ENCODE data around the gene ALCAM. TPM values are rescaled to one million over a fixed set of nuclear protein-coding genes. Genes with fewer than 3 reads are reported as not detected.

Gene ALCAM
- total and polyA plus RNA-seq, 2 donors (not counting 1 experiment from before 2014, with no cell fraction given), result 168 to 188 TPM

GRCh38 chr3:105347625-105348302 is 18.9 kb upstream of the ALCAM start:
- Histone ChIP-seq H3K4me3 (replicated peaks in 1 of 4; ENCODE audit: control extremely low read depth in 1 of 4, insufficient read depth in 1 of 4, low read depth in 3 of 4, low read length in 4 of 4) (no peak overlapping the region), H3K27me3 (ENCODE audit: control insufficient read depth, insufficient read depth, low read length) (no peaks in the 10 kb centered on the region), H4K20me1 (ENCODE audit: control insufficient read depth, extremely low read depth, insufficient read depth, low read length) (no peaks in the 10 kb centered on the region), H3K4me2 (ENCODE audit: extremely low read depth, insufficient read depth, low read length) (no peak overlapping the region), H3K9ac (ENCODE audit: insufficient read depth, low read length) (no peak overlapping the region), H3K9me3 (ENCODE audit: control insufficient read depth, insufficient read depth, low read depth, low read length) (no peaks in the 10 kb centered on the region), H3K4me1 (ENCODE audit: control insufficient read depth, extremely low read depth, insufficient read depth, low read length) (peaks cover 2% of the 10 kb centered on the region), H3K36me3 (ENCODE audit: control insufficient read depth, insufficient read depth, low read length) (no peaks in the 10 kb centered on the region), H3K79me2 (ENCODE audit: control insufficient read depth, insufficient read depth, low read length) (no peaks in the 10 kb centered on the region), H2AFZ (ENCODE audit: low read length) (no peak overlapping the region), H3K27ac (ENCODE audit: insufficient read depth, low read length) (no peak overlapping the region)
- TF ChIP-seq CTCF (conservative IDR thresholded peaks at IDR 0.05 in 1 of 2, IDR thresholded peaks at IDR 0.05 in 1 of 2; ENCODE audit: low read depth in 1 of 2, low read length in 2 of 2), result no peak
- no peak for TF ChIP-seq EZH2 (IDR thresholded peaks at IDR 0.05; ENCODE audit: low read length, missing control alignments)
- no peak for DNase-seq (ENCODE audit: low read depth in 2 of 2)

GRCh38 chr3:105348307-105348706 is 18.4 kb upstream of the ALCAM start:
- DNase-seq (ENCODE audit: low read depth in 2 of 2), result no peak
- Histone ChIP-seq H2AFZ (ENCODE audit: low read length) (no peak overlapping the region), H3K4me1 (ENCODE audit: control insufficient read depth, extremely low read depth, insufficient read depth, low read length) (peaks cover 2% of the 10 kb centered on the region), H3K4me2 (ENCODE audit: extremely low read depth, insufficient read depth, low read length) (no peak overlapping the region), H3K4me3 (replicated peaks in 1 of 4; ENCODE audit: control extremely low read depth in 1 of 4, insufficient read depth in 1 of 4, low read depth in 3 of 4, low read length in 4 of 4) (no peak overlapping the region), H4K20me1 (ENCODE audit: control insufficient read depth, extremely low read depth, insufficient read depth, low read length) (no peaks in the 10 kb centered on the region), H3K79me2 (ENCODE audit: control insufficient read depth, insufficient read depth, low read length) (no peaks in the 10 kb centered on the region), H3K9ac (ENCODE audit: insufficient read depth, low read length) (no peak overlapping the region), H3K36me3 (ENCODE audit: control insufficient read depth, insufficient read depth, low read length) (no peaks in the 10 kb centered on the region), H3K9me3 (ENCODE audit: control insufficient read depth, insufficient read depth, low read depth, low read length) (no peaks in the 10 kb centered on the region), H3K27me3 (ENCODE audit: control insufficient read depth, insufficient read depth, low read length) (no peaks in the 10 kb centered on the region), H3K27ac (ENCODE audit: insufficient read depth, low read length) (no peak overlapping the region)
- TF ChIP-seq EZH2 (IDR thresholded peaks at IDR 0.05; ENCODE audit: low read length, missing control alignments), result no peak
- TF ChIP-seq CTCF (conservative IDR thresholded peaks at IDR 0.05 in 1 of 2, IDR thresholded peaks at IDR 0.05 in 1 of 2; ENCODE audit: low read depth in 1 of 2, low read length in 2 of 2), result no peak

- Histone ChIP-seq H3K79me2 (ENCODE audit: control insufficient read depth, insufficient read depth, low read length) (no peaks in the 10 kb centered on the region), H3K27ac (ENCODE audit: insufficient read depth, low read length) (no peak overlapping the region), H3K9ac (ENCODE audit: insufficient read depth, low read length) (no peak overlapping the region), H4K20me1 (ENCODE audit: control insufficient read depth, extremely low read depth, insufficient read depth, low read length) (no peaks in the 10 kb centered on the region), H3K36me3 (ENCODE audit: control insufficient read depth, insufficient read depth, low read length) (no peaks in the 10 kb centered on the region), H3K4me1 (ENCODE audit: control insufficient read depth, extremely low read depth, insufficient read depth, low read length) (peaks cover 2% of the 10 kb centered on the region), H3K4me2 (ENCODE audit: extremely low read depth, insufficient read depth, low read length) (no peak overlapping the region), H3K27me3 (ENCODE audit: control insufficient read depth, insufficient read depth, low read length) (no peaks in the 10 kb centered on the region), H2AFZ (ENCODE audit: low read length) (no peak overlapping the region), H3K9me3 (ENCODE audit: control insufficient read depth, insufficient read depth, low read depth, low read length) (no peaks in the 10 kb centered on the region), H3K4me3 (replicated peaks in 1 of 4; ENCODE audit: control extremely low read depth in 1 of 4, insufficient read depth in 1 of 4, low read depth in 3 of 4, low read length in 4 of 4) (no peak overlapping the region)
- no peak for TF ChIP-seq CTCF (conservative IDR thresholded peaks at IDR 0.05 in 1 of 2, IDR thresholded peaks at IDR 0.05 in 1 of 2; ENCODE audit: low read depth in 1 of 2, low read length in 2 of 2)
- no peak for TF ChIP-seq EZH2 (IDR thresholded peaks at IDR 0.05; ENCODE audit: low read length, missing control alignments)
- DNase-seq (ENCODE audit: low read depth in 2 of 2), result no peak
These were observed 16.9 kb upstream of the ALCAM start for GRCh38 chr3:105349684-105350387.
